ENCODE data around the gene CCDC85C.

- no peak for TF ChIP-seq CTCF (IDR thresholded peaks at IDR 0.05 in 2 of 3, conservative IDR thresholded peaks at IDR 0.05 in 1 of 3; ENCODE audit: borderline replicate concordance in 1 of 3, insufficient read depth in 1 of 3, low read depth in 2 of 3, low read length in 2 of 3)
- TF ChIP-seq POLR2AphosphoS5 (IDR thresholded peaks at IDR 0.05; ENCODE audit: low read depth, low read length): no peak
- no peak for TF ChIP-seq ZNF274 (IDR thresholded peaks at IDR 0.05; ENCODE audit: low read depth, low read length)
- no peak for TF ChIP-seq ATF3 (IDR thresholded peaks at IDR 0.05)
- TF ChIP-seq EZH2phosphoT487 (IDR thresholded peaks at IDR 0.05; ENCODE audit: borderline replicate concordance): no peak
- TF ChIP-seq REST (IDR thresholded peaks at IDR 0.05; ENCODE audit: low read depth): no peak
- TF ChIP-seq POLR2A (IDR thresholded peaks at IDR 0.05; ENCODE audit: borderline replicate concordance, extremely low read depth, insufficient read depth, insufficient read length): no peak
- TF ChIP-seq JUND (IDR thresholded peaks at IDR 0.05): no peak
- TF ChIP-seq MAX (IDR thresholded peaks at IDR 0.05): no peak
- TF ChIP-seq ZFX (IDR thresholded peaks at IDR 0.05): no peak
- no peak for TF ChIP-seq EZH2 (IDR thresholded peaks at IDR 0.05)
- no peak for TF ChIP-seq SIN3A (IDR thresholded peaks at IDR 0.05; ENCODE audit: low read depth)
- no peak for TF ChIP-seq SP1 (IDR thresholded peaks at IDR 0.05; ENCODE audit: low read depth)
These were observed 20.0 kb upstream of the CCDC85C start for GRCh38 chr14:99624024-99624423.

Measured in HCT116 (cell line).